ENCODE data around the gene NUP155.
"Not testable (repeated sequence)": the region's sequence is repeated elsewhere in the genome, so short reads cannot be mapped to it uniquely, and the experiment has no call there.

DNA sequence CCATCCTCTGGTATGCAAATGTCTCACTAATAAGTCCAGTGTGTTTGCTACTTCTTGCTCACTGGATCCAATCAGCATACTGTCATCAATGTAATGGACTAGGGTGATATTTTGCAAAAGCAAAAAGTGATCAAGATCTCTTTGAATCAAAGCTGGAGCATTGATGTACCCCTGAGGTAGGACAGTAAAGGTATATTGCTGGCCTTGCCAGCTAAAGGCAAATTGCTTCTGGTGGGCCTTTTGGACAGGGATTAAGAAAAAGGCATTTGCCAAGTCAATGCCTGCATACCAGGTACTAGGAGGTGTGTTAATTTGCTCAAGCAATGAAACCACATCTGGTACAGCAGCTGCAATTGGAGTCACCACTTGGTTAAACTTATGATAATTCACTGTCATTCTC, 102.8 kb downstream of the NUP155 start:
- TF ChIP-seq CTCF, POLR2A, POLR2AphosphoS5 (IDR thresholded peaks at IDR 0.05): not testable (repeated sequence)

Measured in prostate gland (tissue), 2 donors.